Suprapubic skin (tissue), 4 donors: ENCODE measurements around the gene SMG6. TPM values are rescaled to one million over a fixed set of nuclear protein-coding genes. Genes with fewer than 3 reads are reported as not detected.
"Not testable (repeated sequence)": the region's sequence is repeated elsewhere in the genome, so short reads cannot be mapped to it uniquely, and the experiment has no call there.

Experiments used
- DNase-seq, 2 donors: peaks; one replicate each; pipeline ENCODE4 v3.0.0-alpha.2; 2019; ENCODE audit warnings: low spot score in 2 of 2
- H3K27ac ChIP-seq: fragments of 200-600 bp; sonication (generic); one replicate; pipeline ENCODE4 v1.5.1; 2019
- H3K27me3 ChIP-seq: fragments of 200-600 bp; sonication (generic); one replicate; pipeline ENCODE4 v1.5.1; 2019
- H3K36me3 ChIP-seq: fragments of 200-600 bp; sonication (generic); one replicate; pipeline ENCODE4 v1.5.1; 2019
- H3K4me1 ChIP-seq: fragments of 200-600 bp; sonication (generic); one replicate; pipeline ENCODE4 v1.5.1; 2019
- H3K4me3 ChIP-seq: fragments of 200-600 bp; sonication (generic); one replicate; pipeline ENCODE4 v1.5.1; 2019; ENCODE audit warnings: mild to moderate bottlenecking
- H3K9me3 ChIP-seq: fragments of 200-600 bp; sonication (generic); one replicate; pipeline ENCODE4 v1.5.1; 2019
- CTCF ChIP-seq, 2 donors: fragments of 200-600 bp in 1 of 2; fragments of 450-650 bp in 1 of 2; sonication (generic) in 1 of 2; IDR thresholded peaks; one replicate each; pipeline ENCODE4 v1.5.1; 2016 to 2019; ENCODE audit warnings: antibody characterized with exemption in 2 of 2, mild to moderate bottlenecking in 1 of 2, moderate library complexity in 1 of 2
- EP300 ChIP-seq: sonication (generic); formaldehyde crosslinking; IDR thresholded peaks from one replicate; pipeline ENCODE4 v1.6.1; 2017; ENCODE audit warnings: antibody characterized with exemption
- POLR2A ChIP-seq, 2 donors: fragments of 450-650 bp; IDR thresholded peaks; one replicate each; pipeline ENCODE4 v1.6.1; 2017; ENCODE audit warnings: antibody characterized with exemption in 2 of 2, mild to moderate bottlenecking in 2 of 2, moderate library complexity in 2 of 2
- POLR2AphosphoS5 ChIP-seq, 3 donors: sonication (generic); formaldehyde crosslinking; IDR thresholded peaks; one replicate each; pipeline ENCODE4 v1.6.1; 2017; ENCODE audit warnings: antibody characterized with exemption in 3 of 3
- WGBS: methylation state at CpG from one replicate; pipeline ENCODE4 v1.1.5; 2018; 5-methylcytosine and 5-hydroxymethylcytosine counted together
- total RNA-seq, 4 donors: library from RNA; depleted of rRNA; stranded (reverse); fragments of >200 nt; gene quantifications; one replicate each; pipeline ENCODE4 v1.1.0, GENCODE V29; 2016

SMG6 gene
- total RNA-seq, 4 donors from 2014 or later: 29.6 to 58.6 (median 45.5) TPM

GRCh38 chr17:2172077-2172851, 131.3 kb downstream of the SMG6 start:
- peak overlapping the region; percentile 69 for H3K27ac ChIP-seq
- TF ChIP-seq CTCF (IDR thresholded peaks at IDR 0.05): no peak
- TF ChIP-seq EP300: no peak
- TF ChIP-seq POLR2AphosphoS5 (IDR thresholded peaks at IDR 0.05): no peak
- H3K4me1 ChIP-seq: peaks cover 55% of the 10 kb centered on the region
- 29% methylated on average over 16 of the region's 16 CpGs for WGBS
- no peak overlapping the region for H3K4me3 ChIP-seq
- H3K9me3 ChIP-seq: no peaks in the 10 kb centered on the region
- DNase-seq: no peak
- peaks cover 15% of the 10 kb centered on the region for H3K36me3 ChIP-seq
- no peaks in the 10 kb centered on the region for H3K27me3 ChIP-seq

GRCh38 chr17:2171702-2172076, 131.9 kb downstream of the SMG6 start:
- TF ChIP-seq POLR2AphosphoS5 (IDR thresholded peaks at IDR 0.05) (no peak), POLR2A (IDR thresholded peaks at IDR 0.05) (no peak), EP300 (no peak), CTCF (IDR thresholded peaks at IDR 0.05) (no peak)
- H3K4me1 ChIP-seq: peaks cover 49% of the 10 kb centered on the region
- H3K27me3 ChIP-seq: no peaks in the 10 kb centered on the region
- DNase-seq: no peak
- H3K27ac ChIP-seq: peak overlapping the region; percentile 69
- no peaks in the 10 kb centered on the region for H3K9me3 ChIP-seq
- WGBS: 39% methylated on average over 6 of the region's 6 CpGs
- H3K36me3 ChIP-seq: peaks cover 15% of the 10 kb centered on the region
- no peak overlapping the region for H3K4me3 ChIP-seq

GRCh38 chr17:2170023-2170422, 133.6 kb downstream of the SMG6 start:
- Histone ChIP-seq H3K36me3 (peaks cover 26% of the 10 kb centered on the region), H3K4me3 (no peak overlapping the region)
- 82% methylated on average over 9 of the region's 9 CpGs for WGBS

GRCh38 chr17:2165723-2166122, 137.9 kb downstream of the SMG6 start:
- not testable (repeated sequence) for H3K4me1 ChIP-seq, H3K27me3 ChIP-seq, H3K9me3 ChIP-seq, DNase-seq, H3K27ac ChIP-seq, H3K4me3 ChIP-seq
- 93% methylated on average over 12 of the region's 12 CpGs for WGBS
- peaks cover 45% of the 10 kb centered on the region for H3K36me3 ChIP-seq

More at GRCh38 chr17:2170023-2170422, 133.6 kb downstream of the SMG6 start:
- Histone ChIP-seq H3K27ac (no peak overlapping the region), H3K4me1 (peaks cover 32% of the 10 kb centered on the region), H3K9me3 (no peaks in the 10 kb centered on the region), H3K27me3 (no peaks in the 10 kb centered on the region)
- no peak for TF ChIP-seq EP300
- no peak for TF ChIP-seq CTCF (IDR thresholded peaks at IDR 0.05)
- TF ChIP-seq POLR2A (IDR thresholded peaks at IDR 0.05): no peak
- no peak for TF ChIP-seq POLR2AphosphoS5 (IDR thresholded peaks at IDR 0.05)
- no peak for DNase-seq

GRCh38 chr17:2158396-2158780, 145.2 kb downstream of the SMG6 start:
- TF ChIP-seq POLR2A (IDR thresholded peaks at IDR 0.05) (no peak), POLR2AphosphoS5 (IDR thresholded peaks at IDR 0.05) (no peak)
- Histone ChIP-seq H3K27ac (peak overlapping the region; percentile 80), H3K4me1 (peaks cover 25% of the 10 kb centered on the region), H3K27me3 (no peaks in the 10 kb centered on the region), H3K9me3 (no peaks in the 10 kb centered on the region), H3K4me3 (no peak overlapping the region), H3K36me3 (peaks cover 25% of the 10 kb centered on the region)
- 88% methylated on average over 7 of the region's 7 CpGs for WGBS
- DNase-seq: no peak

GRCh38 chr17:2157675-2158395, 145.8 kb downstream of the SMG6 start:
- H3K4me1 ChIP-seq: peaks cover 25% of the 10 kb centered on the region
- no peak for TF ChIP-seq POLR2A (IDR thresholded peaks at IDR 0.05)
- TF ChIP-seq EP300: no peak
- peak; percentile 90 to 97 (median 91) for TF ChIP-seq POLR2AphosphoS5 (IDR thresholded peaks at IDR 0.05)
- no peak for TF ChIP-seq CTCF (IDR thresholded peaks at IDR 0.05)
- H3K27me3 ChIP-seq: no peaks in the 10 kb centered on the region
- H3K9me3 ChIP-seq: no peaks in the 10 kb centered on the region
- peak overlapping the region; percentile 80 for H3K27ac ChIP-seq
- no peak for DNase-seq
- peaks cover 20% of the 10 kb centered on the region for H3K36me3 ChIP-seq
- WGBS: 47% methylated on average over 3 of the region's 3 CpGs
- no peak overlapping the region for H3K4me3 ChIP-seq
